GM23338 (cell line): ENCODE results near the gene CRNKL1. TPM values are rescaled to one million over a fixed set of nuclear protein-coding genes. Genes with fewer than 3 reads are reported as not detected.

Experiments used
- ATAC-seq: fragments of 200-7000 bp; cut with Tn5 transposase; 3 replicates; pipeline ENCODE4 v1.9.1; 2020
- DNase-seq: peaks from one replicate; pipeline ENCODE4 v3.0.0-alpha.2; 2015; ENCODE audit warnings: low spot score
- H2AFZ ChIP-seq: fragments of 200-600 bp; sonication (generic); 2 replicates; pipeline ENCODE4 v1.8.0; 2016; ENCODE audit warnings: antibody characterized with exemption, mild to moderate bottlenecking, moderate library complexity
- H3F3A ChIP-seq: fragments of 200-600 bp; sonication (generic); replicated peaks from 2 replicates; pipeline ENCODE4 v1.8.0; 2017; ENCODE audit warnings: antibody characterized with exemption, mixed run types, low read depth
- H3K27ac ChIP-seq: fragments of 200-600 bp; sonication (generic); 2 replicates; pipeline ENCODE4 v1.6.1; 2016; ENCODE audit warnings: low read depth
- H3K27me3 ChIP-seq: fragments of 200-600 bp; sonication (generic); 2 replicates; pipeline ENCODE4 v1.8.0; 2016; ENCODE audit warnings: mild to moderate bottlenecking, mixed run types, moderate library complexity; ENCODE audit not compliant: insufficient read depth
- H3K36me3 ChIP-seq: fragments of 200-600 bp; sonication (generic); 2 replicates; pipeline ENCODE4 v1.8.0; 2016; ENCODE audit warnings: mild to moderate bottlenecking; ENCODE audit not compliant: insufficient read depth
- H3K4me1 ChIP-seq: fragments of 200-600 bp; sonication (generic); 2 replicates; pipeline ENCODE4 v1.8.0; 2016; ENCODE audit warnings: mild to moderate bottlenecking, moderate library complexity; ENCODE audit not compliant: insufficient read depth
- H3K4me2 ChIP-seq: fragments of 200-600 bp; sonication (generic); 2 replicates; pipeline ENCODE4 v1.7.1; 2017; ENCODE audit warnings: mixed run types
- H3K4me3 ChIP-seq: fragments of 200-600 bp; sonication (generic); 2 replicates; pipeline ENCODE4 v1.6.1; 2016; ENCODE audit warnings: mixed run types
- H3K79me2 ChIP-seq: fragments of 200-600 bp; sonication (generic); replicated peaks from 2 replicates; pipeline ENCODE4 v1.8.0; 2017; ENCODE audit warnings: mild to moderate bottlenecking; ENCODE audit not compliant: insufficient read depth
- H3K9me2 ChIP-seq: fragments of 200-600 bp; sonication (generic); 2 replicates; pipeline ENCODE4 v1.8.0; 2017; ENCODE audit not compliant: insufficient read depth
- H4K20me1 ChIP-seq: fragments of 200-600 bp; sonication (generic); replicated peaks from 2 replicates; pipeline ENCODE4 v1.8.0; 2017; ENCODE audit warnings: mild to moderate bottlenecking; ENCODE audit not compliant: insufficient read depth
- H3K27ac Mint-ChIP-seq: 2 replicates; pipeline ENCODE4 v1.8.0; 2020; ENCODE audit warnings: inconsistent platforms, mild to moderate bottlenecking, moderate library complexity, mixed read lengths
- H3K27me3 Mint-ChIP-seq: 3 replicates; pipeline ENCODE4 v1.8.0; 2022; ENCODE audit warnings: low read depth, mild to moderate bottlenecking, moderate library complexity, mixed read lengths, inconsistent platforms; ENCODE audit not compliant: insufficient read depth, poor library complexity
- H3K36me3 Mint-ChIP-seq: 3 replicates; pipeline ENCODE4 v1.8.0; 2021; ENCODE audit warnings: low read depth, mild to moderate bottlenecking, inconsistent platforms, moderate library complexity, mixed read lengths
- H3K4me1 Mint-ChIP-seq: 3 replicates; pipeline ENCODE4 v1.8.0; 2020; ENCODE audit warnings: mild to moderate bottlenecking, inconsistent platforms, mixed read lengths
- H3K4me3 Mint-ChIP-seq: 3 replicates; pipeline ENCODE4 v1.8.0; 2021; ENCODE audit warnings: moderate library complexity, mild to moderate bottlenecking, inconsistent platforms, mixed read lengths
- H3K9me3 Mint-ChIP-seq: 3 replicates; pipeline ENCODE4 v1.8.0; 2020; ENCODE audit warnings: moderate library complexity, mild to moderate bottlenecking, inconsistent platforms, mixed read lengths
- CREB1 ChIP-seq: fragments of 250-450 bp; sonication (Bioruptor Pico); IDR thresholded peaks from 2 replicates; pipeline ENCODE4 v1.5.0; 2020; ENCODE audit warnings: low read depth, mild to moderate bottlenecking, moderate library complexity
- ETS1 ChIP-seq: IDR thresholded peaks from 2 replicates; pipeline ENCODE4 v1.6.1; 2016; ENCODE audit warnings: antibody characterized with exemption
- EZH2 ChIP-seq: fragments of 200-600 bp; sonication (generic); IDR thresholded peaks from one replicate; pipeline ENCODE4 v1.8.0; 2017; ENCODE audit warnings: antibody characterized with exemption, mild to moderate bottlenecking, low read depth; ENCODE audit not compliant: unreplicated experiment
- EZH2phosphoT487 ChIP-seq: fragments of 200-600 bp; sonication (generic); IDR thresholded peaks from one replicate; pipeline ENCODE4 v1.8.1; 2018; ENCODE audit warnings: antibody characterized with exemption; ENCODE audit not compliant: unreplicated experiment
- JUNB ChIP-seq: IDR thresholded peaks from one replicate; pipeline ENCODE4 v1.6.1; 2016; ENCODE audit warnings: antibody characterized with exemption; ENCODE audit not compliant: unreplicated experiment
- NANOG ChIP-seq: IDR thresholded peaks from 2 replicates; pipeline ENCODE4 v1.6.1; 2016; ENCODE audit warnings: antibody characterized with exemption, borderline replicate concordance
- POLR2AphosphoS5 ChIP-seq: IDR thresholded peaks from 2 replicates; pipeline ENCODE4 v1.6.1; 2016; ENCODE audit warnings: antibody characterized with exemption, low read depth
- STAT1 ChIP-seq: IDR thresholded peaks from one replicate; pipeline ENCODE4 v1.6.1; 2016; ENCODE audit warnings: antibody characterized with exemption; ENCODE audit not compliant: unreplicated experiment
- ZNF114 ChIP-seq: fragments of 250-450 bp; sonication (Bioruptor Pico); IDR thresholded peaks from 2 replicates; pipeline ENCODE4 v1.5.0; 2020; ENCODE audit warnings: mild to moderate bottlenecking, moderate library complexity
- ZNF331 ChIP-seq: fragments of 250-450 bp; sonication (Bioruptor Pico); IDR thresholded peaks from 2 replicates; pipeline ENCODE4 v1.5.0; 2020; ENCODE audit warnings: low read depth, mild to moderate bottlenecking, moderate library complexity
- polyA plus RNA-seq: library from polyadenylated mRNA; unstranded; fragments of >200 nt; fragmentation: Nextera tagmentation; extraction: Ambion mirVana; gene quantifications from 2 replicates; pipeline ENCODE4 v1.2.1, GENCODE V29; 2016
- total RNA-seq: library from RNA; depleted of rRNA; stranded (reverse); fragments of >200 nt; shearing (Covaris generic); gene quantifications from 2 replicates; pipeline ENCODE4 v1.2.3, GENCODE V29; 2014
- TF ChIP-seq, protein P1 (sequence below), 2 experiments: fragments of 200-600 bp in 1 of 2; sonication (generic) in 1 of 2; conservative IDR thresholded peaks; 2 replicates each; pipeline versions ENCODE4 v1.5.1 to v1.6.1; 2016 to 2017; ENCODE audit warnings: antibody characterized with exemption in 2 of 2, low read depth in 2 of 2, mild to moderate bottlenecking in 2 of 2, moderate library complexity in 1 of 2

CRNKL1 gene
- total and polyA plus RNA-seq, 2 experiments from 2014 or later, result 24.2 to 27.2 TPM

DNA sequence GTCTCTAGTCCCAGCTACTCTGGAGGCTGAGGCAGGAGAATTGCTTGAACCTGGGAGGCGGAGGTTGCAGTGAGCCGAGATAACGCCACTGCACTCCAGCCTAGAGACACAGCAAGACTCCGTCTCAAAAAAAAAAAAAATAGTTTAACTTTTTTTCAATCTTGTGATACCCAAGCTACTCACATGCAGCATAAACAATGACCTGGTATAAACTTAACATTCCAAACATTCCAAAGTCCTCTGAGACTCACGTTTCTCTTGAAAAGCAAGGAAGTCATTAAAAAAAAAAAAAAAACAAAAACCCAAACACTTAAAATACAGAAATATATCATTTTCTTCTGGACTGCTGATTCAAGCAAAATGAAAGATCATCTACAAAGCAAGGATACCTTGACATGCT, 14.3 kb downstream of the CRNKL1 start:
- no peak overlapping the region for H2AFZ ChIP-seq
- no peaks in the 10 kb centered on the region for H3K27me3 ChIP-seq
- peak overlapping the region; percentile 56; the same call in 1 of the 2 replicates for H3K27ac ChIP-seq
- H3K4me3 ChIP-seq, result no peak overlapping the region
- Mint-ChIP-seq H3K9me3 (no peaks in the 10 kb centered on the region), H3K4me3 (no peak overlapping the region), H3K4me1 (peaks cover 9% of the 10 kb centered on the region; the same call in 2 of the 3 replicates), H3K27me3 (no peaks in the 10 kb centered on the region), H3K36me3 (peaks cover 77% of the 10 kb centered on the region), H3K27ac (peak overlapping the region; percentile 50)
- H3F3A ChIP-seq, result no peaks in the 10 kb centered on the region
- H3K4me2 ChIP-seq, result no peak overlapping the region
- peaks cover 6% of the 10 kb centered on the region; the same call in 1 of the 2 replicates for H3K4me1 ChIP-seq
- no peaks in the 10 kb centered on the region for H3K79me2 ChIP-seq
- DNase-seq (peak; percentile 66), ATAC-seq (no peak)
- TF ChIP-seq CREB1 (CRISPR knock-in tag), result no peak
- no peak for TF ChIP-seq EZH2phosphoT487
- no peak for TF ChIP-seq ZNF331
- TF ChIP-seq POLR2AphosphoS5, result no peak
- TF ChIP-seq, protein P1, sequence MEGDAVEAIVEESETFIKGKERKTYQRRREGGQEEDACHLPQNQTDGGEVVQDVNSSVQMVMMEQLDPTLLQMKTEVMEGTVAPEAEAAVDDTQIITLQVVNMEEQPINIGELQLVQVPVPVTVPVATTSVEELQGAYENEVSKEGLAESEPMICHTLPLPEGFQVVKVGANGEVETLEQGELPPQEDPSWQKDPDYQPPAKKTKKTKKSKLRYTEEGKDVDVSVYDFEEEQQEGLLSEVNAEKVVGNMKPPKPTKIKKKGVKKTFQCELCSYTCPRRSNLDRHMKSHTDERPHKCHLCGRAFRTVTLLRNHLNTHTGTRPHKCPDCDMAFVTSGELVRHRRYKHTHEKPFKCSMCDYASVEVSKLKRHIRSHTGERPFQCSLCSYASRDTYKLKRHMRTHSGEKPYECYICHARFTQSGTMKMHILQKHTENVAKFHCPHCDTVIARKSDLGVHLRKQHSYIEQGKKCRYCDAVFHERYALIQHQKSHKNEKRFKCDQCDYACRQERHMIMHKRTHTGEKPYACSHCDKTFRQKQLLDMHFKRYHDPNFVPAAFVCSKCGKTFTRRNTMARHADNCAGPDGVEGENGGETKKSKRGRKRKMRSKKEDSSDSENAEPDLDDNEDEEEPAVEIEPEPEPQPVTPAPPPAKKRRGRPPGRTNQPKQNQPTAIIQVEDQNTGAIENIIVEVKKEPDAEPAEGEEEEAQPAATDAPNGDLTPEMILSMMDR (conservative IDR thresholded peaks at IDR 0.05; ENCODE audit: low read depth in 2 of 2), result no peak
- TF ChIP-seq ETS1, result no peak
- TF ChIP-seq EZH2, result no peak
- TF ChIP-seq ZNF114 (CRISPR knock-in tag), result no peak
- no peak for TF ChIP-seq STAT1
- TF ChIP-seq NANOG, result no peak
- TF ChIP-seq JUNB, result no peak
- no peaks in the 10 kb centered on the region for H3K9me2 ChIP-seq
- peaks cover 48% of the 10 kb centered on the region for H3K36me3 ChIP-seq
- H4K20me1 ChIP-seq, result no peaks in the 10 kb centered on the region; the same call in 1 of the 2 replicates

DNA sequence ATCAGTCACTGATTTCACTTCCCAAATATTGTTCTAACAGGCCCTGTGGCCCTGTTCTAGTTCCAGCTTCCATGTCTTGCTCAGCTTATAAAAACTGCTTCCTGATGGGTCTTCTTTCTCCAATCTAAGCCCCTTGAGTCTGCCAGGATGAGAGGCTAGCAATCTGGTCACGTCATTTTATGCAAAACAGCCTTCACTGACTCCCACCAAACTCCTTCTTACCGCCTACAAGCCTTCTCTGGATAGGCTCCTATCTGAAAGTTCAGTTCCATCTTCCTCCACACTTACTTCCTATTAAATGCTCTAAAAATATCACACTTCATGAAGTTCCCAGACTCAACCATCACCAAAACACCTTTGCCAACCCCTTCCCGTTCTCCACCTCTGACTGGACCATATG, 15.5 kb downstream of the CRNKL1 start:
- ATAC-seq, result no peak
- no peak overlapping the region for H3K4me3 Mint-ChIP-seq
- peaks cover 72% of the 10 kb centered on the region for H3K36me3 Mint-ChIP-seq

More for the DNA sequence above, 15.5 kb downstream of the CRNKL1 start:
- H3K4me1 ChIP-seq, result peaks cover 6% of the 10 kb centered on the region; the same call in 1 of the 2 replicates
- no peak for DNase-seq
- H3K79me2 ChIP-seq, result no peaks in the 10 kb centered on the region
- no peaks in the 10 kb centered on the region for H3K9me2 ChIP-seq
- no peaks in the 10 kb centered on the region for H3F3A ChIP-seq
- H3K27ac ChIP-seq, result no peak overlapping the region
- H3K36me3 ChIP-seq, result peaks cover 47% of the 10 kb centered on the region; the same call in 1 of the 2 replicates
- TF ChIP-seq JUNB, result no peak
- no peaks in the 10 kb centered on the region for H3K9me3 Mint-ChIP-seq
- no peak overlapping the region for H3K4me2 ChIP-seq
- H4K20me1 ChIP-seq, result no peaks in the 10 kb centered on the region
- no peak overlapping the region for H2AFZ ChIP-seq
- H3K4me3 ChIP-seq, result no peak overlapping the region
- no peaks in the 10 kb centered on the region for H3K27me3 ChIP-seq
- no peaks in the 10 kb centered on the region for H3K27me3 Mint-ChIP-seq
- H3K4me1 Mint-ChIP-seq, result peaks cover 9% of the 10 kb centered on the region; the same call in 2 of the 3 replicates
- H3K27ac Mint-ChIP-seq, result no peak overlapping the region
